ENCODE results near the gene TMEM176A. TPM values are rescaled to one million over a fixed set of nuclear protein-coding genes. Genes with fewer than 3 reads are reported as not detected.
A peak's percentile ranks its signal among the peaks of the same experiment; 100 is the strongest.

TMEM176A gene
- total and polyA plus RNA-seq, 2 experiments from 2014 or later: 0.34 TPM; not detected in 1

- no peaks in the 10 kb centered on the region for H3K36me3 ChIP-seq (ENCODE audit: insufficient read depth)
- TF ChIP-seq JUNB (IDR thresholded peaks at IDR 0.05; ENCODE audit: unreplicated experiment): no peak
- TF ChIP-seq CTCF (conservative IDR thresholded peaks at IDR 0.05; ENCODE audit: low read depth in 2 of 2): peak in 1 of 2 experiments; percentile 62; a peak in 2 of 4 replicates
- H3K79me2 ChIP-seq (replicated peaks; ENCODE audit: insufficient read depth): no peaks in the 10 kb centered on the region
- peak; percentile 33 for DNase-seq (ENCODE audit: low spot score)
- H4K20me1 ChIP-seq (replicated peaks; ENCODE audit: insufficient read depth): no peaks in the 10 kb centered on the region; the same call in 1 of the 2 replicates
- H3K4me2 ChIP-seq: no peak overlapping the region
- no peak overlapping the region for H3K4me3 Mint-ChIP-seq
- H3K27ac ChIP-seq (ENCODE audit: low read depth): no peak overlapping the region
- no peaks in the 10 kb centered on the region for H3K4me1 ChIP-seq (ENCODE audit: insufficient read depth)
- H3F3A ChIP-seq (replicated peaks; ENCODE audit: low read depth): no peaks in the 10 kb centered on the region
- H3K27me3 ChIP-seq (ENCODE audit: insufficient read depth): no peaks in the 10 kb centered on the region
- no peak overlapping the region for H3K27ac Mint-ChIP-seq
- peaks cover 2% of the 10 kb centered on the region for H3K27me3 Mint-ChIP-seq (ENCODE audit: insufficient read depth, low read depth, poor library complexity)
- peak; percentile 78 for ATAC-seq
- H3K4me1 Mint-ChIP-seq: peaks cover 5% of the 10 kb centered on the region
- no peaks in the 10 kb centered on the region for H3K9me2 ChIP-seq (ENCODE audit: insufficient read depth)
- H3K9me3 Mint-ChIP-seq: no peaks in the 10 kb centered on the region; the same call in 2 of the 3 replicates
- H3K4me3 ChIP-seq: no peak overlapping the region
- no peaks in the 10 kb centered on the region for H3K36me3 Mint-ChIP-seq (ENCODE audit: low read depth)
- H2AFZ ChIP-seq: no peak overlapping the region
Observed at GRCh38 chr7:150787321-150788281, 13.0 kb upstream of the TMEM176A start.

- Histone ChIP-seq H3K4me1 (ENCODE audit: insufficient read depth) (no peaks in the 10 kb centered on the region), H3K9me2 (ENCODE audit: insufficient read depth) (no peaks in the 10 kb centered on the region), H3K4me3 (no peak overlapping the region), H3K79me2 (replicated peaks; ENCODE audit: insufficient read depth) (no peaks in the 10 kb centered on the region), H2AFZ (no peak overlapping the region), H4K20me1 (replicated peaks; ENCODE audit: insufficient read depth) (no peaks in the 10 kb centered on the region; the same call in 1 of the 2 replicates), H3K27ac (ENCODE audit: low read depth) (no peak overlapping the region), H3K36me3 (ENCODE audit: insufficient read depth) (no peaks in the 10 kb centered on the region), H3F3A (replicated peaks; ENCODE audit: low read depth) (no peaks in the 10 kb centered on the region), H3K27me3 (ENCODE audit: insufficient read depth) (no peaks in the 10 kb centered on the region), H3K4me2 (no peak overlapping the region)
- no peak for DNase-seq (ENCODE audit: low spot score)
- H3K36me3 Mint-ChIP-seq (ENCODE audit: low read depth): no peaks in the 10 kb centered on the region
- no peak for ATAC-seq
- TF ChIP-seq JUNB (IDR thresholded peaks at IDR 0.05; ENCODE audit: unreplicated experiment): no peak
- TF ChIP-seq CREB1 (CRISPR knock-in tag; IDR thresholded peaks at IDR 0.05; ENCODE audit: low read depth): no peak
- TF ChIP-seq, protein P1, sequence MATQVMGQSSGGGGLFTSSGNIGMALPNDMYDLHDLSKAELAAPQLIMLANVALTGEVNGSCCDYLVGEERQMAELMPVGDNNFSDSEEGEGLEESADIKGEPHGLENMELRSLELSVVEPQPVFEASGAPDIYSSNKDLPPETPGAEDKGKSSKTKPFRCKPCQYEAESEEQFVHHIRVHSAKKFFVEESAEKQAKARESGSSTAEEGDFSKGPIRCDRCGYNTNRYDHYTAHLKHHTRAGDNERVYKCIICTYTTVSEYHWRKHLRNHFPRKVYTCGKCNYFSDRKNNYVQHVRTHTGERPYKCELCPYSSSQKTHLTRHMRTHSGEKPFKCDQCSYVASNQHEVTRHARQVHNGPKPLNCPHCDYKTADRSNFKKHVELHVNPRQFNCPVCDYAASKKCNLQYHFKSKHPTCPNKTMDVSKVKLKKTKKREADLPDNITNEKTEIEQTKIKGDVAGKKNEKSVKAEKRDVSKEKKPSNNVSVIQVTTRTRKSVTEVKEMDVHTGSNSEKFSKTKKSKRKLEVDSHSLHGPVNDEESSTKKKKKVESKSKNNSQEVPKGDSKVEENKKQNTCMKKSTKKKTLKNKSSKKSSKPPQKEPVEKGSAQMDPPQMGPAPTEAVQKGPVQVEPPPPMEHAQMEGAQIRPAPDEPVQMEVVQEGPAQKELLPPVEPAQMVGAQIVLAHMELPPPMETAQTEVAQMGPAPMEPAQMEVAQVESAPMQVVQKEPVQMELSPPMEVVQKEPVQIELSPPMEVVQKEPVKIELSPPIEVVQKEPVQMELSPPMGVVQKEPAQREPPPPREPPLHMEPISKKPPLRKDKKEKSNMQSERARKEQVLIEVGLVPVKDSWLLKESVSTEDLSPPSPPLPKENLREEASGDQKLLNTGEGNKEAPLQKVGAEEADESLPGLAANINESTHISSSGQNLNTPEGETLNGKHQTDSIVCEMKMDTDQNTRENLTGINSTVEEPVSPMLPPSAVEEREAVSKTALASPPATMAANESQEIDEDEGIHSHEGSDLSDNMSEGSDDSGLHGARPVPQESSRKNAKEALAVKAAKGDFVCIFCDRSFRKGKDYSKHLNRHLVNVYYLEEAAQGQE (IDR thresholded peaks at IDR 0.05; ENCODE audit: unreplicated experiment): no peak
- TF ChIP-seq ETS1 (IDR thresholded peaks at IDR 0.05): no peak
- TF ChIP-seq POLR2AphosphoS5 (IDR thresholded peaks at IDR 0.05; ENCODE audit: low read depth): no peak
- TF ChIP-seq ZNF331 (CRISPR knock-in tag; IDR thresholded peaks at IDR 0.05; ENCODE audit: low read depth): no peak
- no peak for TF ChIP-seq CTCF (conservative IDR thresholded peaks at IDR 0.05; ENCODE audit: low read depth in 2 of 2)
- peaks cover 5% of the 10 kb centered on the region for H3K4me1 Mint-ChIP-seq
- peaks cover 2% of the 10 kb centered on the region for H3K27me3 Mint-ChIP-seq (ENCODE audit: insufficient read depth, low read depth, poor library complexity)
- no peak overlapping the region for H3K4me3 Mint-ChIP-seq
- no peaks in the 10 kb centered on the region; the same call in 2 of the 3 replicates for H3K9me3 Mint-ChIP-seq
- H3K27ac Mint-ChIP-seq: no peak overlapping the region
Observed at GRCh38 chr7:150788474-150789269, 11.9 kb upstream of the TMEM176A start.
